Measurements from ENCODE around the gene CD38. TPM values are rescaled to one million over a fixed set of nuclear protein-coding genes. Genes with fewer than 3 reads are reported as not detected.

CD38 gene
- total RNA-seq, 1 experiment from 2014 or later = not detected

DNA sequence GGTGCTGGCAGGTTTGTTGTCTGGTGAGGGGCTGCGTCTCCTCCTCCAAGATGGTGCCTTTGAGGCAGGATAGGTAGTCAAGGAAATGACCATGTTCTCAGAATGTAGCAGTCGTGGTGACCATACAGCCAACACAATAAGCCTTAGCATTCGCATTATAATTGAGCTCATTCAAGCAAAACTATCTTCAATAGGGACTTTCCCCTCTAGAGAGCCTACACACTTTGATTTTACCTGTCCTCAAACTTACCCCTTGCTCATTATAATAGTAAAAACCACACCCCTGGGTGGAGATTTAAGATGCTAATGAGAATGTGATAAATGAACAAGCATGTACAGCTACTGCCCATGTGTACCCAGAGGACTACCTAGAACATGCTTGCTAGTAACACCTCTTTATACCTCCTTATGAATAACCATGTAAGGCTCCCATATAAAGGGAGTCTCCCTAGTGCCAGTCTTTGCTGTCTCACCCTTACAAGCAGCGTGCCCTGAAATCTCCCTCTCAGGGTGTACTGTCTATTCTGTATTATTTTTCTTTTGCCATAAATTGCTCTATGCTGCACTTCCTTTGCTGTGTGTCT is 112.2 kb downstream of the CD38 start:
- Histone ChIP-seq H3K27ac (ENCODE audit: low read length) (no peak overlapping the region), H3K9me2 (replicated peaks; ENCODE audit: low read length) (no peaks in the 10 kb centered on the region), H3F3A (ENCODE audit: low read length, unreplicated experiment) (no peaks in the 10 kb centered on the region), H3K9ac (ENCODE audit: low read length) (no peak overlapping the region), H4K20me1 (ENCODE audit: low read length) (no peaks in the 10 kb centered on the region), H3K4me1 (ENCODE audit: insufficient read depth, low read length) (peaks cover 23% of the 10 kb centered on the region), H3K4me3 (ENCODE audit: low read length) (no peak overlapping the region), H3K27me3 (ENCODE audit: low read length) (no peaks in the 10 kb centered on the region), H3K4me2 (ENCODE audit: low read length) (no peak overlapping the region), H3K79me2 (ENCODE audit: low read length) (no peaks in the 10 kb centered on the region), H3K36me3 (ENCODE audit: low read depth, low read length) (no peaks in the 10 kb centered on the region), H3K9me3 (ENCODE audit: low read length) (no peaks in the 10 kb centered on the region), H2AFZ (ENCODE audit: low read length) (no peak overlapping the region)
- TF ChIP-seq EZH2 (IDR thresholded peaks at IDR 0.05; ENCODE audit: low read length, unreplicated experiment) (no peak), EZH2phosphoT487 (IDR thresholded peaks at IDR 0.05; ENCODE audit: borderline replicate concordance, low read length) (no peak)
- TF ChIP-seq, protein P1, sequence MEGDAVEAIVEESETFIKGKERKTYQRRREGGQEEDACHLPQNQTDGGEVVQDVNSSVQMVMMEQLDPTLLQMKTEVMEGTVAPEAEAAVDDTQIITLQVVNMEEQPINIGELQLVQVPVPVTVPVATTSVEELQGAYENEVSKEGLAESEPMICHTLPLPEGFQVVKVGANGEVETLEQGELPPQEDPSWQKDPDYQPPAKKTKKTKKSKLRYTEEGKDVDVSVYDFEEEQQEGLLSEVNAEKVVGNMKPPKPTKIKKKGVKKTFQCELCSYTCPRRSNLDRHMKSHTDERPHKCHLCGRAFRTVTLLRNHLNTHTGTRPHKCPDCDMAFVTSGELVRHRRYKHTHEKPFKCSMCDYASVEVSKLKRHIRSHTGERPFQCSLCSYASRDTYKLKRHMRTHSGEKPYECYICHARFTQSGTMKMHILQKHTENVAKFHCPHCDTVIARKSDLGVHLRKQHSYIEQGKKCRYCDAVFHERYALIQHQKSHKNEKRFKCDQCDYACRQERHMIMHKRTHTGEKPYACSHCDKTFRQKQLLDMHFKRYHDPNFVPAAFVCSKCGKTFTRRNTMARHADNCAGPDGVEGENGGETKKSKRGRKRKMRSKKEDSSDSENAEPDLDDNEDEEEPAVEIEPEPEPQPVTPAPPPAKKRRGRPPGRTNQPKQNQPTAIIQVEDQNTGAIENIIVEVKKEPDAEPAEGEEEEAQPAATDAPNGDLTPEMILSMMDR (conservative IDR thresholded peaks at IDR 0.05; ENCODE audit: low read depth, low read length) = no peak
- ATAC-seq = no peak
- no TSS peak for BruUV-seq (replicated peaks)
- POLR2A ChIA-PET (ENCODE audit: unreplicated experiment) = no interaction called here
- DNase-seq = no peak
- intact Hi-C loops (cut with micrococcal nuclease) = no loop called here
- CTCF ChIA-PET = no interaction called here

DNA sequence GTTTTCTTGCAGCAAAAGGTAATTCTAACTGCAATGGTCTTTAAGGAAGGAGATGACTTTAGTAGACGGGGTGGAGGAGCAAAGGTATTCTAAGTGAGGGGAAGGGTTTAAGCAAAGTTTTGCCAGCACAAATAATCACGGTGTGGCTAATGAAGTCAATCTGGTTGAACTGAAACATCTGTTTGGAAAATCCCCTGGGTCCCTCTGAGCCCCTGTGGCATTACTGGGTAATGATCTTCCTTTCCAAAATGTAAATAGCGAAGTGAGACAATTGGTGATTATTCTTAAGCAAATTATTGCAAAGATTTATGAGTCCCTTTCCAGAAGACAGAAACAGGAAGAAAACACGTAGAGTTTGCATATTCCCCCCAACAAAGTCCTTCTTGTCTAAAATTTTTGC is 113.2 kb downstream of the CD38 start:
- Histone ChIP-seq H3K4me1 (ENCODE audit: insufficient read depth, low read length) (peaks cover 30% of the 10 kb centered on the region), H3K36me3 (ENCODE audit: low read depth, low read length) (no peaks in the 10 kb centered on the region), H3K4me2 (ENCODE audit: low read length) (no peak overlapping the region), H3K9ac (ENCODE audit: low read length) (no peak overlapping the region; the same call in 1 of the 2 replicates), H3K27ac (ENCODE audit: low read length) (no peak overlapping the region), H3K27me3 (ENCODE audit: low read length) (no peaks in the 10 kb centered on the region), H3K4me3 (ENCODE audit: low read length) (no peak overlapping the region), H3K79me2 (ENCODE audit: low read length) (no peaks in the 10 kb centered on the region), H3K9me3 (ENCODE audit: low read length) (no peaks in the 10 kb centered on the region), H4K20me1 (ENCODE audit: low read length) (no peaks in the 10 kb centered on the region), H2AFZ (ENCODE audit: low read length) (no peak overlapping the region), H3K9me2 (replicated peaks; ENCODE audit: low read length) (no peaks in the 10 kb centered on the region), H3F3A (ENCODE audit: low read length, unreplicated experiment) (no peaks in the 10 kb centered on the region)
- ChIA-PET CTCF (no interaction called here), POLR2A (ENCODE audit: unreplicated experiment) (no interaction called here)
- intact Hi-C loops (cut with micrococcal nuclease) = no loop called here
- TF ChIP-seq EZH2phosphoT487 (IDR thresholded peaks at IDR 0.05; ENCODE audit: borderline replicate concordance, low read length) = no peak
- TF ChIP-seq, protein P1 (conservative IDR thresholded peaks at IDR 0.05; ENCODE audit: low read depth, low read length) = no peak
- no peak for TF ChIP-seq EZH2 (IDR thresholded peaks at IDR 0.05; ENCODE audit: low read length, unreplicated experiment)
- DNase-seq (no peak), ATAC-seq (no peak)
- BruUV-seq (replicated peaks) = no TSS peak

DNA sequence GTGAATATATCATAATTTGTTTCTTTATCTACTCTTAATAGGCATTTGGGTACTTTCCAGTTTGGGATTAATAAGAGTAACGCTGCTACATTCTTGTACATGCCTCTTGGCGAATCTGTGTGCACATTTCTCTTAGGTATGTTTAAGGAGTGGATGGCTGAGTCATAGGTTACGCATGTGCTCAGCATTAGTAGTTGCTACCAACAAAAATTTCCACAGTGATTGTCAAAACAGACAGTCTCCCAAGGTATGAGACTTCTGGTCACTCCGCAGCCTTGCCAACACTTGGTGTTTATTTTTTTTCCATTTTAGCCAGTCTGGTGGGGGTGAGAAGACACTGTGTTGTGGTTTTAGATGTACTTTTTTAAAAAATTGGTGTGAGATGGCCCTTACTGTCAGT is 115.8 kb downstream of the CD38 start:
- ChIA-PET CTCF (no interaction called here), POLR2A (ENCODE audit: unreplicated experiment) (no interaction called here)
- Histone ChIP-seq H2AFZ (ENCODE audit: low read length) (no peak overlapping the region), H4K20me1 (ENCODE audit: low read length) (no peaks in the 10 kb centered on the region), H3K4me3 (ENCODE audit: low read length) (no peak overlapping the region), H3K79me2 (ENCODE audit: low read length) (no peaks in the 10 kb centered on the region), H3K4me2 (ENCODE audit: low read length) (peak overlapping the region; percentile 65), H3K27me3 (ENCODE audit: low read length) (no peaks in the 10 kb centered on the region), H3K4me1 (ENCODE audit: insufficient read depth, low read length) (peaks cover 53% of the 10 kb centered on the region), H3K9me2 (replicated peaks; ENCODE audit: low read length) (no peaks in the 10 kb centered on the region), H3K27ac (ENCODE audit: low read length) (peak overlapping the region; percentile 98), H3K36me3 (ENCODE audit: low read depth, low read length) (no peaks in the 10 kb centered on the region), H3F3A (ENCODE audit: low read length, unreplicated experiment) (no peaks in the 10 kb centered on the region), H3K9ac (ENCODE audit: low read length) (peak overlapping the region; percentile 86), H3K9me3 (ENCODE audit: low read length) (no peaks in the 10 kb centered on the region)
- ATAC-seq (peak; percentile 72), DNase-seq (peak; percentile 95)
- intact Hi-C loops (cut with micrococcal nuclease) = loop anchor here (1.0 kb wide), 1 partner anchor 19 kb away; no protein-coding TSS in a partner anchor
- TF ChIP-seq EZH2 (IDR thresholded peaks at IDR 0.05; ENCODE audit: low read length, unreplicated experiment) (no peak), EZH2phosphoT487 (IDR thresholded peaks at IDR 0.05; ENCODE audit: borderline replicate concordance, low read length) (no peak)
- TF ChIP-seq, protein P1 (conservative IDR thresholded peaks at IDR 0.05; ENCODE audit: low read depth, low read length) = no peak
- BruUV-seq (replicated peaks) = no TSS peak
